D721Med (cell line): ENCODE data around the gene CAPN13.

Source experiments
- DNase-seq: peaks from one replicate; pipeline ENCODE4 v3.0.0; 2011; ENCODE audit warnings: low spot score; ENCODE audit not compliant: insufficient read length
- FAIRE-seq: peaks from 2 replicates; lab custom pipeline; 2011; peaks lifted over from hg19 to GRCh38; lab: Jason Lieb, UNC
- CTCF ChIP-seq: IDR thresholded peaks from 2 replicates; pipeline ENCODE4 v1.5.1; 2012; ENCODE audit warnings: mild to moderate bottlenecking, control low read depth; ENCODE audit not compliant: insufficient read depth; ENCODE audit errors: missing control alignments

Gene CAPN13

GRCh38 chr2:30807249-30807648, at the start of gene CAPN13:
Gene CAPN13 (minus strand): TSS chr2:30807446. CDS start chr2:30787325, 20,121 bp downstream.
- no peak for TF ChIP-seq CTCF
- FAIRE-seq: no peak
- DNase-seq: no peak

- DNase-seq (no peak), FAIRE-seq (no peak)
- TF ChIP-seq CTCF: no peak
Measured at GRCh38 chr2:30847841-30848240, 40.6 kb upstream of the CAPN13 start.

- no peak for TF ChIP-seq CTCF
- no peak for DNase-seq
- no peak for FAIRE-seq
Measured at GRCh38 chr2:30847329-30847728, 40.1 kb upstream of the CAPN13 start.

GRCh38 chr2:30828586-30828985, 21.3 kb upstream of the CAPN13 start:
- TF ChIP-seq CTCF: no peak
- DNase-seq (no peak), FAIRE-seq (no peak)

GRCh38 chr2:30826916-30827315, 19.7 kb upstream of the CAPN13 start:
- FAIRE-seq (no peak), DNase-seq (no peak)
- TF ChIP-seq CTCF: no peak

GRCh38 chr2:30826481-30826880, 19.2 kb upstream of the CAPN13 start:
- no peak for TF ChIP-seq CTCF
- FAIRE-seq (no peak), DNase-seq (no peak)

- no peak for TF ChIP-seq CTCF
- FAIRE-seq: no peak
- DNase-seq: no peak
Measured at GRCh38 chr2:30823452-30823851, 16.2 kb upstream of the CAPN13 start.
